Measurements from ENCODE around the gene S100A7A. TPM values are rescaled to one million over a fixed set of nuclear protein-coding genes. Genes with fewer than 3 reads are reported as not detected.

Gene S100A7A
- total and polyA plus RNA-seq, 7 donors = not detected

- WGBS, 3 donors = 38 to 48% (median 40%) methylated on average over 6 of the region's 6 CpGs
- no peak for TF ChIP-seq CTCF (IDR thresholded peaks at IDR 0.05)
Measured at GRCh38 chr1:153428791-153429190, 12.5 kb downstream of the S100A7A start.

GRCh38 chr1:153429266-153430165 lies 13.2 kb downstream of the S100A7A start:
- H3K4me1 ChIP-seq = no peaks in the 10 kb centered on the region
- intact Hi-C loops (cut with DNase I) = no loop called here
- no peaks in the 10 kb centered on the region for H3K36me3 ChIP-seq (ENCODE audit: insufficient read depth in 1 of 2, low read depth in 1 of 2)
- DNase-seq (no peak), ATAC-seq (no peak)
- H3K27ac ChIP-seq = no peak overlapping the region
- 70 to 78% (median 76%) methylated on average over 7 of the region's 7 CpGs for WGBS, 3 donors
- TF ChIP-seq CTCF (IDR thresholded peaks at IDR 0.05) = no peak
- H3K9me3 ChIP-seq = no peaks in the 10 kb centered on the region
- no peak overlapping the region for H3K4me3 ChIP-seq
- peaks cover 0 to 11% (median 0%) of the 10 kb centered on the region in 3 donors for H3K27me3 ChIP-seq (ENCODE audit: insufficient read depth in 3 of 3, low read length in 2 of 3)

More at GRCh38 chr1:153428791-153429190, 12.5 kb downstream of the S100A7A start:
- Histone ChIP-seq H3K27me3 (ENCODE audit: insufficient read depth in 3 of 3, low read length in 2 of 3) (peaks cover 0 to 13% (median 0%) of the 10 kb centered on the region in 3 donors), H3K36me3 (ENCODE audit: insufficient read depth in 1 of 2, low read depth in 1 of 2) (no peaks in the 10 kb centered on the region), H3K9me3 (no peaks in the 10 kb centered on the region), H3K4me3 (no peak overlapping the region), H3K27ac (no peak overlapping the region), H3K4me1 (no peaks in the 10 kb centered on the region)
- ATAC-seq = no peak
- intact Hi-C loops (cut with DNase I) = no loop called here
- DNase-seq = no peak

- Histone ChIP-seq H3K4me3 (no peak overlapping the region), H3K27ac (no peak overlapping the region), H3K9me3 (no peaks in the 10 kb centered on the region), H3K27me3 (ENCODE audit: insufficient read depth in 3 of 3, low read length in 2 of 3) (peaks cover 0 to 4% (median 0%) of the 10 kb centered on the region in 3 donors), H3K4me1 (no peaks in the 10 kb centered on the region), H3K36me3 (ENCODE audit: insufficient read depth in 1 of 2, low read depth in 1 of 2) (no peaks in the 10 kb centered on the region)
- no peak for TF ChIP-seq CTCF (IDR thresholded peaks at IDR 0.05)
- DNase-seq (no peak), ATAC-seq (no peak)
- 69 to 83% (median 81%) methylated on average over 2 of the region's 2 CpGs for WGBS, 3 donors
- intact Hi-C loops (cut with DNase I) = no loop called here
Measured at GRCh38 chr1:153430166-153430553, 13.8 kb downstream of the S100A7A start.

- H3K27me3 ChIP-seq (ENCODE audit: insufficient read depth in 3 of 3, low read length in 2 of 3) = peaks cover 0 to under 1% (median 0%) of the 10 kb centered on the region in 3 donors
- no peak for TF ChIP-seq CTCF (IDR thresholded peaks at IDR 0.05)
- H3K4me3 ChIP-seq = no peak overlapping the region
Measured at GRCh38 chr1:153430561-153430960, 14.2 kb downstream of the S100A7A start.

More at GRCh38 chr1:153430561-153430960, 14.2 kb downstream of the S100A7A start:
- no peaks in the 10 kb centered on the region for H3K4me1 ChIP-seq
- ATAC-seq (no peak), DNase-seq (no peak)
- WGBS, 3 donors = 73 to 78% (median 73%) methylated on average over 3 of the region's 3 CpGs
- intact Hi-C loops (cut with DNase I) = no loop called here
- H3K36me3 ChIP-seq (ENCODE audit: insufficient read depth in 1 of 2, low read depth in 1 of 2) = no peaks in the 10 kb centered on the region
- H3K27ac ChIP-seq = no peak overlapping the region
- no peaks in the 10 kb centered on the region for H3K9me3 ChIP-seq

Data from psoas muscle (tissue), 8 donors.